GM19351 (cell line): ENCODE measurements around the gene ADNP.
"Not testable (repeated sequence)": the region's sequence is repeated elsewhere in the genome, so short reads cannot be mapped to it uniquely, and the experiment has no call there.

Experiments used
- ATAC-seq: cut with Tn5 transposase; IDR thresholded peaks from one replicate; pipeline ENCODE4 v1.9.1; 2021; ENCODE audit warnings: mild to moderate bottlenecking, moderate library complexity; ENCODE audit not compliant: unreplicated experiment

ADNP gene

GRCh38 chr20:50931306-50932015 lies at the start of gene ADNP:
ADNP (minus strand) TSS chr20:50931437; CDS start chr20:50903996, 27,441 bp downstream.
- peak; percentile 56 for ATAC-seq

DNA sequence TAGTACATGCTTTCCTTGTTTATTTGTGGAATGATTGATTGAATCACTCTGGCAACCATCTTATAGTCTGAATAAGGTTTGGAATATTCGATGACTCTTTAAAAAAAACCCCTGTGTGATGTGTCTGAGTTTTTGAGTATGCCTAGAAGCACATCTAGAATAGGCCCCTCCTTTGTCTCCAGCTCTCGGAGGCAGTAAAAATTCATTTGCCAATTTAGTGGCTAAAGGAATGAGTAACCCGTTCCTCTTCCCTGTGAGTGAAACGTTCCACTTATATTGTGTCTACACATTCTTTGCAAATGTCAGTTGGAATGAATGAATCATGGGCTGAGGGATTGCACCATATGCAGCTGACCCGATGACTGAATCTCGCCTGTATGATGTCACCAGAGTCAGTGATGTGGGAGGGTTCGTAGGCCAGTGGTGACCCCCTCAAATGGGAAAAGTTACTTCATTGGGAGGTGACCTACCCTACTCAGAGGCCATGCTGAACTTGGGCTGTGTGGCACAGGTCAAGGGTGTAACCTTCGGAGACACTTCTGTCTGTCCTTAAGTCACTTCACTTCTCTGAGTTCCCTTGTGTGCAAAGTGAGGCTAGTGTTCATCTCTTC lies 48.9 kb upstream of the ADNP start:
- ATAC-seq = no peak

DNA sequence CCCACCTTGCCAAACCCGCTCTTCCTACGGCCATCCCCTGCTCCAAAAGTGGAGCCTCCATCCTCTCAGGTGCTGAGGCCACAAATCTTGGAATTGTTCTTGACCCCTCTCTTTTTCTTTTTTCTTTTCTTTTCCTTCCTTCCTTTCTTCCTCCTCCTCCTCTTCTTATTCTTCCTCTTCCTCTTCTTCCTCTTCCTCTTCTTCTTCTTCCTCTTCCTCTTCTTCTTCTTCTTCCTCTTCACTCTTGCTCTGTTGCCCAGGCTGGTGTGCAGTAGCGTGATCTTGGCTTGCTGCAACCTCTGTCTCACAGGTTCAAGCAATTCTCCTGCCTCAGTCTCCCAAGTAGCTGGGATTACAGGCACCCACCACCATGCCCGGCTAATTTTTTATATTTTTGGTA lies 47.3 kb upstream of the ADNP start:
- not testable (repeated sequence) for ATAC-seq

DNA sequence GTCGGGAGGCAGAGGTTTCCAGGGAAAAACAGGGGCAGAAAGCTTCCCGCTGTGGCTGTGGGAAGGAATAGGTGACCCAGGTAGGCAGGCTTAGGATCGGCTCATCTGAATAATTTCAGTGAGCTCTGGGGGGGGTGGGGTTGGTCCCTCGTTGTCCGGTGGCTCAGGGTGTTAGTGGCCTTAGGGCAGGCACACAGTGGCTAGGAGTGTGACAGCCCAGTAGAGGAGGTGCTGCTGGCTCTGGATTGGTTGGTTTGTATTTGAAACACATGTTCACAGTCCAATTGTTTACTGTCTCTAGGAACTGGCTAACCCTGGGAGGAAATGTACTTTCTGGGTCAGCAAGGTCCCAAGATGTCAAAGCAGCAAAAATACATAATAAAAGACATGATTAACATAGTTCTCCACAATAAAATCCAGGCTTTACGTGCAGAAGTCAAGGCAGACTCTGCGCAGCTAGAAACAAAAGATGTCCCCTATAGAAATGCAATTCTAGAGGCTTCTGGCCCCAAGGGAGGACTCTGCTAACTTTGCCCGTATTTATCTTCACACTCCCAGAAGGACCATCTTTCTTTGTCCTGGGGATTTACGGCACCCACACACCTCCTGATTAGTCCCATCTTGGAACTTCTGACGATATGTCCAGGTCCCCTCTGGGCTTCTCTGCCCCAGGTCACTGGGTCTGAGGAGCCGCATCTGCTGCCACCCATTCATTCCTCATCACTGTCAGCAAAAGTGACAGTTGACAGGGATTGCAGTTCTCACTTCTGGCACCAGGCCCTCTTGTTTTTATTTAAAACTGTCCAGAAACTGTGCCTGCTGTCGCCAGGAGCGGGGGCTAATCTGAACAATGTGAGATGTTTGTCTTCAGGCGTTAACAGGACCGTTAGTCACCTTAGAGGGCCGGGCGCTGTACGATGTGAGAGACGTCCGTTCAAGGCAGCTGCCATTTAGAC lies 46.1 kb upstream of the ADNP start:
- no peak for ATAC-seq

DNA sequence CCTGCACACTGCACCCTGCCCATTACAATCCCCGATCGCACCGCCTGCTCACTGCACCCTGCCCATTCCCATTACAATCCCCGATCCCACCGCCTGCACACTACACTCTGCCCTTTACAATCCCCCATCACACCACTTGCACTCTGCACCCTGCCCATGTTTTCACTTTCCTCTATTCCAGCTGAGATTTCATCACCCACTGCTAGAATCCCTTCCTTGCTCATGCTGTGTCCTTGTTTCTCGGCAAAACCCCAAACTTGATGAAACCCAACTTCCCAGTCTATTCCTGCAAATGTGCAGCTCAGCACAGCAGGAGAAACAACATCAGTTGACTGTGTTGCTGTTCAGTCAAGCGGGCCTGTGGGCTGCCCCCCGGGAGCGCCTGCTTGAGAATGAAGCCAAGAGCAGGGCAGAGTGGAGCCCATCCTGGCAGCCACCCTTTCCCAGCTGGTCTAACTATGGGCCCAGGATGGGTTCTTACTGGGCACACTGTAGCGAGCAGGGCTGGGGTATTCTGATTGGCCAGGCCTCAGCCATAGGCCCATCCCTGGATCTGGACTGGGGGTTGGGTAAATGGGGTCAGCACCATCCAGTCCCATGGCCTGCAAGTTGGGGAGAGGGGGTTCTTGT lies 44.6 kb upstream of the ADNP start:
- ATAC-seq = no peak

GRCh38 chr20:50969912-50970311 lies 38.7 kb upstream of the ADNP start:
- no peak for ATAC-seq

DNA sequence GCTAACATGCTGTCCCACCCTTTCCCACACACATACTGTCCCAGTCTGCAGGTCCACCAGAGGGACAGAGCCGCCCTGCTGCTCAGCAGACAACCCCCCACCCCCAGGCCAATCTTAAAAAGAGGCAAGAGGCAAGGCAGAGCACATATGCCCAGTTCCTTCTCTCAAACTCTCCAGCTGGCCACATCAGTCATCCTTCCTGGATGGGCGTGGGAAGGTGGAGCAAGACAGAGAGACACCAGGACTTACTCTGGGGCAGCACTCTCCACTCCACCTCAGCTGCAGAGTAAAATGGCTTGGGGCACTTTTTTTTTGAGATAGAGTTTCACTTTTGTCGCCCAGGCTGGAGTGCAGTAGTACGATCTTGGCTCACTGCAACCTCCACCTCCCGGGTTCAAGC lies 38.2 kb upstream of the ADNP start:
- ATAC-seq = no peak

DNA sequence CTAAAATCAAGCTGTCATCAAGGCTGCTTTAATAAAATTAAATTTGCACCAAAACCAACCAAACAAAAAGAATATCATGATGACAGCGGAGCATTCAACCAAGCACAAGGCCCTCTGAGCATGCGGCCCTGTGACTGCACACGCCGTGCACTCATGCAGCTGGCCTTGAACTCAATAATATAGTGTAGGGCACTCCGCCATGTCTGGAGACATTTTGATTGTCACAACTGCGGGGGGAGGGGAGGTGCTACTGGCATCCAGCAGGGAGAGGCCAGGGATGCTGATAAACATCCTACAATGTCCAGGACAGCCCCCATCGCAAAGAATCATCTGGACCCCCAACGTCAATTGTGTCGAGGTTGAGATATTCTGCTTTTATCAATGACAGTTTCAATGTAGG lies 37.1 kb upstream of the ADNP start:
- ATAC-seq = no peak

- ATAC-seq = no peak
These were observed 36.3 kb upstream of the ADNP start for GRCh38 chr20:50967586-50967985.

DNA sequence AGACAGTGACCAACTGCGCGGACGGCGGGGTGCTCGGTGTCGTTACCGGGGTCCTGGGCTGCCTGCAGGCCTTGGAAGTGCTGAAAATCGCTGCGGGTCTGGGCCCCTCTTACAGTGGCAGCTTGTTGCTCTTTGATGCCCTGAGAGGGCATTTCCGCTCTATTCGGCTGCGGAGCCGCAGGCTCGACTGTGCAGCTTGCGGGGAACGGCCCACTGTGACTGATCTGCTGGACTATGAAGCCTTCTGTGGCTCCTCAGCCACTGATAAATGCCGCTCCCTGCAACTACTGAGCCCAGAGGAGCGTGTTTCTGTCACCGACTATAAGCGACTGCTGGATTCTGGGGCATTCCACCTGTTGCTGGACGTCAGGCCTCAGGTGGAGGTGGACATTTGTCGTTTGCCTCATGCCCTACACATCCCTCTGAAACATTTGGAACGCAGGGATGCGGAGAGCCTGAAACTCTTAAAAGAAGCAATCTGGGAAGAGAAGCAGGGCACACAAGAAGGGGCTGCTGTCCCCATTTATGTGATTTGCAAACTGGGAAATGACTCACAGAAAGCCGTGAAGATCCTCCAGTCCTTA lies 28.4 kb upstream of the ADNP start:
- ATAC-seq = no peak

DNA sequence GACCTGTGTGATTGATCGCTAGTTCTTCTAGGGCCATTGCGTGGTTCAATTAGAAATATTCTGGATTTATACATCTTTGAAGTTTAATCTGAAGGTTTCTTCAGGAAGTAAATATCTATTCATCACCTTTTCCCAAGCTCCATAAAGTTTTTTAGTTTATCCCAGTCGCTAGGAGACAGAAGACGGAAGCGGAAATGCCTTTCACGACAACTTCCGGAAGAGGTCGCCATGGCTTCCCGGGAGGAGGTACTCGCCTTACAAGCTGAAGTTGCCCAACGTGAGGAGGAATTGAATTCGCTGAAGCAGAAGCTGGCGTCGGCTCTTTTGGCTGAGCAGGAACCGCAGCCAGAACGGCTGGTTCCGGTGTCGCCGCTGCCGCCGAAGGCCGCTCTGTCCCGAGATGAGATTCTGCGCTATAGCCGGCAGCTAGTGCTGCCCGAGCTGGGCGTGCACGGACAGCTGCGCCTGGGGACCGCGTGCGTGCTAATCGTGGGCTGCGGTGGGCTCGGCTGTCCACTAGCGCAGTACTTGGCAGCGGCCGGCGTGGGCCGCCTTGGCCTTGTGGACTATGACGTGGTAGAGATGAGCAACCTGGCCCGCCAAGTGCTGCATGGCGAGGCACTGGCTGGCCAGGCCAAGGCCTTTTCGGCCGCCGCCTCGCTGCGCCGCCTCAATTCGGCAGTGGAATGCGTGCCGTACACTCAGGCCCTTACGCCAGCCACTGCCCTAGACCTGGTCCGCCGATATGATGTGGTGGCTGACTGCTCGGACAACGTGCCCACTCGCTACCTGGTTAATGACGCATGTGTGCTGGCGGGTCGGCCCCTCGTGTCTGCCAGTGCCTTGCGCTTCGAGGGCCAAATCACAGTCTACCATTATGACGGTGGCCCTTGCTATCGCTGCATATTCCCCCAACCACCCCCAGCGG lies 27.6 kb upstream of the ADNP start, which contains the start of gene MOCS3:
TSS of gene MOCS3 (plus strand) at position 204 of the 928 bp plus-strand sequence. CDS start at position 229, 25 bp downstream.
- peak; percentile 69 for ATAC-seq

- ATAC-seq = peak; percentile 79
These were observed 26.8 kb upstream of the ADNP start, which contains the start of gene DPM1 for GRCh38 chr20:50957798-50958614. DPM1 (minus strand) TSS chr20:50958532; CDS start chr20:50958523, 9 bp downstream.

- no peak for ATAC-seq
These were observed 26.0 kb upstream of the ADNP start for GRCh38 chr20:50957276-50957675.

DNA sequence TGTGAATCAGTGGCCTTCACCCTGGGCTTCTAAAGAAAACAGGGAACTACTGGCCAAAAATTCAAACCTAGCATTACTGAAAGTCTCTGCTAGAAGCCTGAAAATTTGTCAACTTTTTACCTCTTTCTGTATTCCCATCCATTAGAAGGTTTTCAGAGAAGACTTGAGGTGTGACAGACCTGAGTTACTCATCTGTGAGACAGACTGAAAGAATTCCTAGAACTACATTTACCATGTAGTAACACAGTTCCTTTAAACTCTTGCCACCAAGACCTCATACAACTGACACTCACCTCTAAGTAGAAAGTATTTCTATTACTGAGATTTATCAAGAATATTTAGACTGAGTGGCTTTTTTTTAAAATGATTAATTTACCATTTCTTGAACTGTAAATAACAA lies 22.6 kb upstream of the ADNP start:
- no peak for ATAC-seq

GRCh38 chr20:50953196-50953595 lies 22.0 kb upstream of the ADNP start:
- ATAC-seq = no peak

GRCh38 chr20:50948132-50948785 lies 17.0 kb upstream of the ADNP start:
- no peak for ATAC-seq

- no peak for ATAC-seq
These were observed 11.8 kb upstream of the ADNP start for GRCh38 chr20:50943069-50943468.

- no peak for ATAC-seq
These were observed 2.4 kb upstream of the ADNP start for GRCh38 chr20:50933589-50933988.
